Brain microvascular endothelial cell (primary cell): Measurements from ENCODE around the gene SMAD3.

Source experiments
- DNase-seq: peaks from one replicate; pipeline ENCODE4 v3.0.0-alpha.2; 2020
- H3K27ac ChIP-seq: fragments of 250-450 bp; sonication (Bioruptor Pico); 2 replicates; pipeline ENCODE4 v1.5.1; 2020; ENCODE audit warnings: mild to moderate bottlenecking, moderate library complexity
- H3K27me3 ChIP-seq: fragments of 250-450 bp; sonication (Bioruptor Pico); replicated peaks from 2 replicates; pipeline ENCODE4 v1.5.1; 2020; ENCODE audit warnings: mild to moderate bottlenecking
- H3K36me3 ChIP-seq: fragments of 250-450 bp; sonication (Bioruptor Pico); replicated peaks from 2 replicates; pipeline ENCODE4 v1.5.1; 2020; ENCODE audit warnings: mild to moderate bottlenecking
- H3K4me3 ChIP-seq: 2 replicates; pipeline ENCODE4 v1.5.1; 2011; ENCODE audit warnings: low read depth, mild to moderate bottlenecking, control low read depth, low read length, moderate library complexity
- in situ Hi-C: cut with HindIII; loops from 2 replicates; pipeline ENCODE4 v1.10.0; 2017; ENCODE audit warnings: low sequenced_read_pairs, low pct_ligation_motif_present
- TF ChIP-seq, protein P1 (sequence below): IDR thresholded peaks from 2 replicates; pipeline ENCODE4 v1.5.1; 2011; ENCODE audit warnings: low read depth, mild to moderate bottlenecking, moderate library complexity, low read length, control low read depth, inconsistent platforms; ENCODE audit errors: missing control alignments

SMAD3 gene

DNA sequence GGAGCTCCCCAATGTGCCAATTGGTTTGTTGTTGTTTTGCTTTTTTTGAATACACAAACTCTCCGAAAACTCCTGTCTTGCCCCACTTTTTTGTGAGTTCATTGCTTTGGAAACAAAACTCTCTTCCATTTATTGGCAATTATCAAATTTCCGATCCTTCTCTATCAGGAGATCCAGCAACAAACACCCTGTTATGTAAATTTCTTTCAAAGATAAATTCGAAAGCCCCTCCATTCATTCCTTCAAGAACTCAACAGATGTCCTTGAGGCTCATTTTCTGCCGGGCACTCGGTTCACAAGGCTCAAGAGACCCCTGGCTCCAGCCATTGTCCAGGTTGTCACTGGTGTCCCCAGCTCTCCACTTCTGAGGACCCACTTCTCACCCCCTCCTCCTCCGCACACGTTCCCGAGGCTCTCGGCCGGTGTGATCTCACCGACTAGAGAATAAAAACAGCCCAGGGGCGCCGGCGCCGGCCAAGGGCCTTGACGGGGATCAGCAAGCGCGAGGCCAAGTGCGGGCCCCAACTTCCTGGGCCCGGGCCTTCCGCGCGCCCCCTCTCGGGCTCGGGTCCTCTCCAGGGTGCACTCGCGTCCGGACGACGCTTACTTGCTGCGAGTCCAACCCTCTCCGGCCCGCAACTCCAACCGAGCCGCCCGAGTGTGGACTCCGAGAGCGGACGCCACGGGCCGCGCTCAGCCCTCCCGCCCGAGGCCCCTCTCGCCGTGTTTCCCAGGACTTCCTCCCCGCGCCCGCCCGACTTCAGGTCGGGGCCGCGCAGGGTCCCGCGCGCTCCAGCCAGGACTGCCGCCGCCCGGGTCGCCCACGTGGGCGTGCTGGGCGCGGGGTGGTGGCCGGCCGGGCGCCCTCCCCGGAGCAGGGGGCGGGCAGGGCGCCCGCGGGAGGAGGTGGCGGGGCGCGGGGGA, 533 bp upstream of the SMAD3 start:
- in situ Hi-C loops = no loop called here
- DNase-seq = no peak
- Histone ChIP-seq H3K36me3 (peaks cover 25% of the 10 kb centered on the region), H3K4me3 (peak overlapping the region; percentile 67), H3K27me3 (no peaks in the 10 kb centered on the region), H3K27ac (peak overlapping the region; percentile 87)
- TF ChIP-seq, protein P1, sequence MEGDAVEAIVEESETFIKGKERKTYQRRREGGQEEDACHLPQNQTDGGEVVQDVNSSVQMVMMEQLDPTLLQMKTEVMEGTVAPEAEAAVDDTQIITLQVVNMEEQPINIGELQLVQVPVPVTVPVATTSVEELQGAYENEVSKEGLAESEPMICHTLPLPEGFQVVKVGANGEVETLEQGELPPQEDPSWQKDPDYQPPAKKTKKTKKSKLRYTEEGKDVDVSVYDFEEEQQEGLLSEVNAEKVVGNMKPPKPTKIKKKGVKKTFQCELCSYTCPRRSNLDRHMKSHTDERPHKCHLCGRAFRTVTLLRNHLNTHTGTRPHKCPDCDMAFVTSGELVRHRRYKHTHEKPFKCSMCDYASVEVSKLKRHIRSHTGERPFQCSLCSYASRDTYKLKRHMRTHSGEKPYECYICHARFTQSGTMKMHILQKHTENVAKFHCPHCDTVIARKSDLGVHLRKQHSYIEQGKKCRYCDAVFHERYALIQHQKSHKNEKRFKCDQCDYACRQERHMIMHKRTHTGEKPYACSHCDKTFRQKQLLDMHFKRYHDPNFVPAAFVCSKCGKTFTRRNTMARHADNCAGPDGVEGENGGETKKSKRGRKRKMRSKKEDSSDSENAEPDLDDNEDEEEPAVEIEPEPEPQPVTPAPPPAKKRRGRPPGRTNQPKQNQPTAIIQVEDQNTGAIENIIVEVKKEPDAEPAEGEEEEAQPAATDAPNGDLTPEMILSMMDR = no peak

DNA sequence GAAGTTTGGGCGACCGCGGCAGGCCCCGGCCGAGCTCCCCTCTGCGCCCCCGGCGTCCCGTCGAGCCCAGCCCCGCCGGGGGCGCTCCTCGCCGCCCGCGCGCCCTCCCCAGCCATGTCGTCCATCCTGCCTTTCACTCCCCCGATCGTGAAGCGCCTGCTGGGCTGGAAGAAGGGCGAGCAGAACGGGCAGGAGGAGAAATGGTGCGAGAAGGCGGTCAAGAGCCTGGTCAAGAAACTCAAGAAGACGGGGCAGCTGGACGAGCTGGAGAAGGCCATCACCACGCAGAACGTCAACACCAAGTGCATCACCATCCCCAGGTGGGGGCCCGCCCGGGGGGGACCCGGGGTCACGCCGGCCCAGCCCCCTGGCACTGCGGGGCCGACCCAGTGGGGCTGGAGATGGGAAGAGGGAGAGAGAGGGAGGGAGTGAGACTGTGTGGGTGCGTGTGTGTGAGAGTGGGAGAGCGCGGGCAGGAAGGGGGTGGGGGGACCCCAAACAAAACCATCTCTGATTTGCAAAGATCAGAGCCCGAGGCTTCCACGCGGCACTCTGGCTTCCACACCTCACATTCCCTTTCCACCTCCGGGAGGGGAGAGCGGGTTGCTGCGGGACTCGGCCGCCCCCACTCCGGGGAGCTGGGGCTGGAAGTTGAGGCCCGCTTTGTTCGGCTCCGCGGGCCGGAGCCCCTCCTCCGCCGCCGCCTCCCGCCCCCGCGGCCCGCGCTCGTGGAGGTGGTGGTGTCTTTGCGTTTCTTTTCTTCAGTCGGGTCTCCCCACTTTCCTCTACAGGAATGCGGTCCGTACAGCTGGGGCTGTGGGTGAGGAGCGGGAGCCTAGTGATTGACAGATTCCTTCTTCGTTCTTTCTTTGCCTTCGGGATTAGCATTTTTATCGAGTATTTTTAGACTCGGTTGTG, 898 bp downstream of the SMAD3 start:
- H3K27me3 ChIP-seq = no peaks in the 10 kb centered on the region
- in situ Hi-C loops = no loop called here
- peak overlapping the region; percentile 87 for H3K27ac ChIP-seq
- peak overlapping the region; percentile 67 for H3K4me3 ChIP-seq
- no peak for DNase-seq
- H3K36me3 ChIP-seq = peaks cover 38% of the 10 kb centered on the region
- TF ChIP-seq, protein P1 = no peak

DNA sequence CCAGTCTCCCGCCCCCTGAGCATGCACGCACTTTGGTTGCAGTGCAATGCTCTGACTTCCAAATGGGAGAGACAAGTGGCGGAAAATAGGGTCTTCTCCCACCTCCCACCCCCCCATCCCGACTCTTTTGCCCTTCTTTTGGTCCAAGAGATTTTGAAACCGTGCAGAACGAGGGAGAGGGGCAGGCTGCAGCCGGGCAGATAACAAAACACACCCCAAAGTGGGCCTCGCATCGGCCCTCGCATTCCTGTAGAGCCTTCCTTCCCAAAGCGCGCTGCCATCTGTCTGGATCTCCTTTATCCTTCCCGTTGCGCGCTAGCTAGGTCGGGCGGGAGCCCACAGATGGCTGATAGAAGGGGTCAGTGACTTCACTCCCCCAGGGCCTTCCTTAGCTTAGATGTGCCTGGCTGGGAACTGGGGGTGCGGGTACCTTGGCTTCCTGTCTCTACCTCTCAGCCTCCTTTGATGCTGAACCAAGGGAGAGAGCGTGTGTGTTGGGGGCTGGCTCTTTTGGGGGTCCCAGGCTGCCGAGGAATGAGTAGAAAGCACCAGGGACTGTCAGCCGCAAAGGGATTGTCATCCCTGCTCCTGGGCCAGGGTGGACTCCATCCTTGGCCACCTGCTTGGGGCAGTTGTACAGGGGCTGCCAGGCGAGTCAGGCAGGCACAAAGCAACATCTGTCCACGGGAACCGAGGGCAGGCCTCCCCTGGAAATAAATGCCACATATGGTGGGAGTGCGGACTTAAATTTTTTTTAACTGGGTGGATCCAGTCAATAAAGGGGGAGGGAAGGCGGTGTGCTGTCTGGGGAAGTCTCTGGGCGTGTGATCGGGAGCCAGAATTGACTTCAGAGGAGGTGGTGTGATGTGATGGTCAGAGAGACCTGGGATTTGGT, 1.8 kb downstream of the SMAD3 start:
- peak overlapping the region; percentile 87 for H3K27ac ChIP-seq
- peak overlapping the region; percentile 67 for H3K4me3 ChIP-seq
- DNase-seq = no peak
- H3K27me3 ChIP-seq = no peaks in the 10 kb centered on the region
- TF ChIP-seq, protein P1 = no peak
- in situ Hi-C loops = no loop called here
- peaks cover 43% of the 10 kb centered on the region for H3K36me3 ChIP-seq

DNA sequence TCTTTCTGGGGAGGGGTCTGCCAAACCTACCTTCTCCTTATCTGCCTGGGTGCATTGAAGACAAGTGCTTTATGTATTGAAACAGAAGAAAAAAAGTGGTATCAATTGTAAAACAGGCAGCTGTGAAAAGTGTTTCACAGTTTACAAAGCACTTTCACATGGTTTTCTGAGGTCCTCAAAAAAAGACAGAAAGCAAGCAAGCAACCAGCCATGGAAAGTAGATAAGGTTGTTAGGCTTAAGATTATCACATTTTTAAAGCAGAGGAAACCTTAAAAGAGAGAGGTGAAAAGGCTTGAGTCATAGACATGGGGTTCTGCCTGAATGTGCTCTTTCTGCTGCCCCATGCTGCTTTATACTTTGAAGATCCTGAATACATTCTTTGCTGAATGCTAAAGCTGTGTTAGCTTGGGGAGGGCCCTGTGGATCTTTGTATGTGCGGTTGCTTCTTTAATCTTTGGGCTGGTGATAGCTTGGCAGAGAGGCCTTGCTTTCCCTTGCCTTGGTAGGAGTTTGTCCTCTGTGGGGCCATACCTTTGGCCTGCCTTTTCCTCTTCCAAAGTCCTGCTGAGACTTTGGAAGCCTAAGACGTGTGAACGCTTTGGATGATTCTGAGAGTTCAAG, 2.6 kb downstream of the SMAD3 start:
- Histone ChIP-seq H3K4me3 (peak overlapping the region; percentile 67), H3K27me3 (no peaks in the 10 kb centered on the region), H3K36me3 (peaks cover 50% of the 10 kb centered on the region), H3K27ac (peak overlapping the region; percentile 87)
- in situ Hi-C loops = no loop called here
- DNase-seq = no peak
- TF ChIP-seq, protein P1 = no peak
